Measurements from ENCODE around the gene XPC.
"Not testable (repeated sequence)": the region's sequence is repeated elsewhere in the genome, so short reads cannot be mapped to it uniquely, and the experiment has no call there.

The XPC gene

DNA sequence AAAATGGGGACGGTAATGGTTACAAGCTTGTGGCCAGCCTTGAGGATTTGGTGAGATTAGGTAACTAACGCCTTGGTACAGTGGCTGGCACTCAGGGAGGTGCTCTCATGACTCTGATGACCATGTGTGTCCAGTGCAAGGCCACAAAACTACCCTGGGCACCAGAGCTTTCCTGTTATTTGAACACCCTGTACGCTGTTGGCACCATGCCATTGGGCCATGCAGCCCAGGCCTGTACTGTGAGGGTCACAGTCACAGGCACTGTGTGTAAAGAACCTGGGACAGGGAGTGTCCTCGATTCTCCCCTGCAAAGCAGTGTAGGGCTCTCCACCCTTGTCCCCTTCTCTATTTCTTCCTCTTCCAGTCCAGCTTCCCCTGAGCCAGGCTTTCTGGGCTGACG is 47.3 kb downstream of the XPC start:
- no peak for DNase-seq

DNA sequence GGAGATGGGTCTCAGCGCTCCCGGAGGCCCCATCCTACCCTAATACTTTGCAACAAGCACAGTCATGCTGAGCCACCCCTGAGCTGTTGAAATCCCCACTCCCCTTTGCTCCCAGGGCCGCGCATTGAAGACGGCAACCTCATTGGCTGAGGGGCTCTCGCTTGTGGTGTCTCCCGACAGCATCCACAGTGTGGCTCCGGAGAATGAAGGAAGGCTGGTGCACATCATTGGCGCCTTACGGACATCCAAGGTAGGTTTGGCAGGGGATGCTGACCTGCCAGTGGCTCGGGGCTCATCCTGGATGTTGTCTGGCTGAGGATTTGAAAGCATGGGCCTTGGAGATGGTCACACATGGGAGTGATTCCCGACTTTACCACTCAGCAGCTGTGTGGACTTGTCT is 47.7 kb downstream of the XPC start:
- no peak for DNase-seq

DNA sequence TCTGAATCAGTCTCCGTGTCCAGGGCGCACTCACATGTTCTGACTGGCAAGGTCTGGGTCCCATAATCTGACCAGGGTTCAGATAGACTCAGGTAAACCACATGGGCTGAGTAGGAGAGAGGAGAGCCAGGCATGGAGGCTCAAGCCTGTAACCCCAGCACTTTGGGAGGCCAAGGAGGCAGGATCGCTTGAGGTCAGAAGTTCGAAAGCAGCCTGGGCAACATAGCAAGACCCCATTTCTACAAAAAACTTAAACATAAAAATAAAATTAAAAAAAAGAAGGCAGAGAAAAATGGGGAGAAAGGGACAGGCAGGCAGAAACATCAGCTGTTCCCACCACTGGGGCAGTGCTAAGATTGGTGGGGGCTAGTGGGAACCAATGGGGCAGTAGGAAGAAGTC is 48.2 kb downstream of the XPC start:
- no peak for DNase-seq

DNA sequence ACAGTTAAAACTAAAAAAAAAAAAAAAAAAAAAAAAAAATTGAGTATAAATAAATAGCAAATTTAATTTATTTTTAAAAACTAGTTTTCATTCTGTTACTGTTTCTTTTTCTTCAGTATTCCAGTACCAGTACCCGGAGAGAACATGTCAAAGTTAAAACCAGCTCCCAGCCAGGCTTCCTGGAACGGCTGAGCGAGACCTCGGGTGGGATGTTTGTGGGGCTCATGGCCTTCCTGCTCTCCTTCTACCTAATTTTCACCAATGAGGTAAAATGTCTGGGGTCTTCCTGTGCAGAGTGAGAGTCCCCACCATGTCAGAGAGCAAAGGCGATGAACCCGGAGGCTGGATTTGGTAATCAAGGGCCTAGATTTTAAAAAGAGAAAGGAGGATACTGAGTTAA is 49.1 kb downstream of the XPC start:
- no peak for DNase-seq

DNA sequence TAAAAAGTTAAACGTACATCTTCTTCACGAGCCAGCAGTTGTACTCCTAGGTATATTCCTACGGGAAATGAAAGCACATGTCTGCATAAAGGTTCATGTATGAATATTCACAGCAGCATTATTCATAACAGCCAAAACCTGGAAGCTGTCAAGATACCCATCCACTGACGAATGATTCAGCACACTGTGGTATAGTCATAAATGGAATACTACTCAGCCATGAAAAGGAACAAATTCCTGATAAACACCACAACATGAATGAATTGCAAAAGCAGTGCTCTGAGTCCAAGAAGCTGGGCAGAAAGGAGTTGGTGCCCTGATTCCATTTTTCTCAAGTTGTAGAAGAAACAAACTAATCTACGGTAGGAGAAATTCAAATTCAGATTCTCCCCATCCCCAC is 49.7 kb downstream of the XPC start:
- no peak for DNase-seq

DNA sequence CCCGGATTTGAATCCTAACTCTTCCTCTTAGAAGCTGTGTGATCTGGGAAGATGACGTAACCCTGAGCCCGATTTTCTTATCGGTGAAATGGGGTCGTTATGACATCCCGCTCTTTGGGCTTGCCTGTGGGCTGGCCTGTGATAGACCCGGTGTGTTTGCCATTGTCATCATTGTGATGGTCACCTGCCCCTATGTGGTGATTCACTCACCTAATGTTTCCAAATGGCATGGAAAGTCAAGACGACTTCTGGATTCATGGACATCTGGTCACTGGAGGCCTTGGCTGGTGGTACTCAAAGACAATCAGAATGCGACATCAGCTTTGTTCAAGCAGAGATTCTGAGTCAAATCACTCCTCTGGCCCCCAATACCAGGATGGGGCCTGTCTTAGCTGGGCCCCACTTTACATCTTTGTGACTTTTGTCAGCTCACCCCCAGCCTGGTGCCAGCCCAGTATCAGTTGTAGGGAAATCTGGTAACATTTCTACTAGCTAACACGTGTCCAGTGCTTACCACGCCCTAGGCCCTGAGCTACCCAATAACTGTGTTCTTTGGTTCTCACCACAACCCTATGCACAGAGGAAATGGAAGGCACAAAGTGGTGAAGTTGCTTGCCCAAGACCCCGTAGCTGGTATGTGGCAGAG is 50.8 kb downstream of the XPC start:
- DNase-seq = no peak

DNA sequence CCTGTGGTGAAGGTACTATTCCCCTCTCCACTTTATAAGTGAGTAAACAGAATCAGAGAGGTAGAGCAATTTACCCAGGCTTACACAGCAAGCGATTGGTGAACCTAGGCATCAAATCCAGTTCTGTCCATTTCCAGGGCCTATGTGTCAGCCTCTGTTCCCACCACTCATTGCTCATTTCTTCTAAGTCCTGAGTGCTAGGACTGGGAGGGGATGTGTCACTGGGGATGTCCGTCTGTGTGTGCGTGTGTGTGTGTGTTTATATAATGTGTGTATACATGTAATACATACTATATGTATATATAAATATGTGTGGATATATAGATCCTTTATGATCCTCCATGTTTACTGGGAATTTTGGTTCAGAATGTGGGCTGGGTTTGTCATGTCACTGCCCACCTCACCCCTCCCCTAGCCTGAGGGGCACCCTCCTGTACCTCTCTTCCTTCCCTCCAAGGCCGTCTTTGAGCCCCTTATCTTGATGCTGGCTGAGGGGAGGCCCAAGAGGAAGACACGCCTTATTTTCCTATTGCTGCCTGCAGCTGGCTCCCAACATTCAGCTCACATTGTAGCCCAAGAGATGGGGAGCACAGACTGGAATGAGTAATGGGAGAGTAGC is 51.4 kb downstream of the XPC start:
- DNase-seq = no peak

DNA sequence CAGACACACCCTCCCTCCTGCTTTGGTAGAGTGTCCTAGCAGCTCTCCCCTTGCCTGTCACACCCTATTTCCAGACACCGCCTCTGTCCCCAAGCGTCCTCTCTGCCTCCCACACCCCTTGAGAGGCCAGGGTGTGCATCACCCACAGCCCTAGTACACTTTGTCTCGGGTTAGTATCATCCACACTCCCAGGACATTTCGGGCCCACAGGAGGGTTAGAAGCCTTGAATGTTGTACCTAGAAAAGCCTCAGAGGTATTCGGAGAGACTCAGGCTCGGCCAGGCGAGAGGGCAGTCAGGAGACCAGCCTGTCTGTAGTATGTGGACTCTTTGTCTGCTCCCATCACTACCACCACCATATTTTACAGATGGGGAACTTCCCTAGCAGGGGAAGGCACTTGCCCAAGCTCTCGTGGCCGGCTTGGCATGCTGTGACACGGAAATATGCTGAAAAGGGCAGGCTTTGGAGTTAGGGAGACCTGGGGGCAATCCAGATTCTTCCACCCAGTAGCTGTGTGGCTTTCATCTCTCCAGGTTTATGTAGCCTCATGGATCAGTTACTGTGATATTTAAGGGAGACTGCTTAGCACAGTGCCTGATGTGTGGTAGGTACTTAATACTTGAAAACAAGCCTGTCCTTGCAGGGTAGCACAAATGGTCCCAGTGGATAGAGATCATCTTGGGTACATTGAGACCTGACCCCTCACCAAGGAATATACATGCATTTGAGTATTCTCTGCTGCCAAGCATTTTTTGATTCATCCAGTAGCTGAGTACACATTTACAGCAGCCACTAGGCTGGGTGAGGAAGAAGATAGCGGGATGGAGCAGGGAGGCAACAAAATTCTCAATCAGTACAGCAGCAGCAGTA is 52.1 kb downstream of the XPC start:
- DNase-seq = no peak

DNA sequence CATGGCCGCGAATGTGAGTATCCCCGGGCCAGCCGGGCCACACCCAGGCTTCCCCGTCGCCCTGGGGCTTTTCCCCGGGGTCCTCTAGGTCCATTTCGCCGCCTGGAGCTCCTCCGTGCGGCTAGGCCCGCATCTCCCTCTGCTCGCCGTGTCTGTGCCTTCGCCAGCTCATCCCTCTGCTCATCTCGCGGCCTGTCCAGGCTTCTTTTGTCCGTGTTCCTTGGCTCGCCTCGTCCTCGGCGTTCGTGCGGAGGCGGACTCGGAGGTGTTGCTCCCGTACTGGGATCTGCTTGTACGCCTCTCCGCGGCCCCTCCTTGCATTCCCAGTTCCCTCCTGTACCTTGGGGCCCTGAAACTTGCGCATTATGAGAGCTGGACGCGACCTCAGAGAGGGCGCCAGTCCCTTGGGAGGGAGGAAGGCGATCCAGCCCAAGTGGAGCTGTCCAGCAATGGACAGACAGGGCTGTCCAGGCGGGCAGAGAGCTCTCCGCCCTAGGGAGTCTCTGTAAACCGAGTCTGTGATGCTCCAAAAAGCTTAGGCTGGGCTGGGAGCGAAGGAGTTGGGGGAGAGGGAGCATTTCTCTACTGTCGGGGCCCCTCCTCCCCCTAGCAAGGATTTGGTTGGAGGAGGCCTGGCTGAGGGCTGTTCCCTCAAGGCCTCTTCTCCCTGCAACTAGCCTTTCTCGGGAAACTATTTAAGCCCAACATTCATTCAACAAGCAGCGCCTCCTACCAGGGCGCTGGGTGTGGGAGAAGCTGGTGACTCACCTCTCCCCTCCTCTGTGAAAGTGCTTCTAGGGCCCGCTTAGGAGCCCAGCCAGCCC is 53.0 kb downstream of the XPC start:
- DNase-seq = peak; percentile 30

DNA sequence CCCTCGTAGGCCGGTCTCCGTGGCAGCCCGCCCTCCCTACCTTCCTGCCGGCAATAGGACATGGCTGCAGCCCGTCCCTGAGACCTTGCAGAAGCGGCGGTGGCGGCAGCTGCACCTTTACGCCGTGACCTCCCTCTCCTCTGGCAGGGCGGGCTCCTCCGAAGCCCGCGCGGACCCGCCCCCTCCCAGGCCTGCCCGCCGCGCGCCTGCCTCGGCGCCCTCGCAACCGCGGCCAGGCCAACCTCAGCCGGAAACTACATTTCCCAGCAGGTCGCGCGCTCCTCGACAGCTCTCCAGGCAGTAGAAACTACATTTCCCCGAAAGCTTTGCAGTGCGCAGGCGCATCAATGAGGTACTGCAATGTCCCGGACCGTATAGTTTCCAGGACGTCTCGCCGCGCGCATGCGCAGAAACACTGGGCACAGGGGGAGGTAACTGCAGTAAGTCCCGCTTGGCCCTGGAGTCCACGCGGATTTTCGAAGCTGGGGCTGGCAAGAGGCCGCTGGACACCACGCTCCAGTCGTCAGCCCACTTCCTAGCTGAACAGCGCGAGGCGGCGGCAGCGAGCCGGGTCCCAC is 53.7 kb downstream of the XPC start, which contains the start of the genes CHCHD4 and TMEM43:
Gene CHCHD4, minus strand, starts transcription at position 256 of the 578 bp plus-strand sequence. Its CDS starts 194 bp downstream, at position 62.
Gene TMEM43, plus strand, starts transcription at position 438 of the 578 bp plus-strand sequence. CDS start 142 bp downstream, outside the sequence.
- DNase-seq = peak; percentile 99

DNA sequence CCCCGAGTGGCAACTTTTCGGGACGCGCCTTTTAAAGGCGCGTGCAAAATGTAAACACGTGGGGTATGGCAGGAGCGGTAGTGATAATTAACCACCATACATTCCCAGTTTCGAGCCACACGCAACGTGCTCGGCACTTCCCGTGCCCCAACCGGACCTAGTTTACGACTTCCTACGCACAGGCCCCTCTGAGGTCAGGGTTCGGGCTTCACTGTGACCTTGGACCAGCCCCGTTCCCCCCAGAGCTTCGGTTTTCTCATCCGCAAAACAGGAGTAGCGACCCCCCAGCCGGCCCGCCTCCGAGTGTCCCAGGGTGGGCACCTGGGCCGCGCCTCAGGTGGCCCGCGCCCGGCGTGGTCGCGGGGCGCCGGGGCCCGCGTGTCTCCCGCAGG is 54.2 kb downstream of the XPC start:
- DNase-seq = peak; percentile 57

DNA sequence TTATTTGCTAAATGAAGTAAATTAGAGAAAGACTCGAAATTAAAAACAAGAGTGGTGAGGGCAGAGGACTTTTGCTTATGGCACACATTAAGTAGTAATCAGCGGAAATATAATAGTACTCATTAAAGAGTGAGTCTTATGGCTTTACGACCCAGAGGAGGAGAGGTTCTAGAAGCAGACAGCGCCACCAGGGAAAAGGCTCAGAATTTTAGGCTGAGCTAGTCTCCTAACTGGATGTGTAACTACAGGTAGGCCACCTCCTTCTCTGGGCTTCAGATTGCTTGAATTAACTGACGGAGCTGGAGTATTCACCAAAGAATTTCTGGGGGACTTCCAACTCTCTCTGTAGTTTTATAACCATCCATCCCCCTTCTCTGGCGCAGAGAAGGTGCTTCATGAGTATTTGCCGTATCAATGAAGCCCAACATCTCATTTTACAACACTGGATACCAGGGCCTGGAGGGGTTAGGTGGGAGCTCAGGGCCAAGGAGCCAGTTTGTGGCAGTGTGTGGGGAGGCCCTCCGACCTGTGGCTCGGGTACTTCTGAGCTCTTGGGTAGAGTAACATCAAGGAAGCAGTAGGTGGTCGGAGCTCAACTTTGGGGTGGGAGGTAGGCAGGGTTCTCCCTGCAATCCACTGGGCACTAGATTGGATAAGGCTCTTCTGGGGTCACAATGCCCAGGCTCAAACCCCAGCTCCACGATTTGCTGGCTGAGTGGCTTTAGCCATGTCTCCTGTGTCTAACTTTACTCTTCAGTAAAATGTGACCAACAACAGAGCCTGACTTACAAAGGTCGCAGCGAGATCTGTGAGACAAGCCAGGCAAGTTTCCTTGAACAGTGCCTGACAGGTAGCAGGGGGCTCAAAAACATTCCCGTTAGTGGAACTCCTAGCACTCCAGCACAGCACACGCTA is 54.8 kb downstream of the XPC start:
- DNase-seq = no peak

DNA sequence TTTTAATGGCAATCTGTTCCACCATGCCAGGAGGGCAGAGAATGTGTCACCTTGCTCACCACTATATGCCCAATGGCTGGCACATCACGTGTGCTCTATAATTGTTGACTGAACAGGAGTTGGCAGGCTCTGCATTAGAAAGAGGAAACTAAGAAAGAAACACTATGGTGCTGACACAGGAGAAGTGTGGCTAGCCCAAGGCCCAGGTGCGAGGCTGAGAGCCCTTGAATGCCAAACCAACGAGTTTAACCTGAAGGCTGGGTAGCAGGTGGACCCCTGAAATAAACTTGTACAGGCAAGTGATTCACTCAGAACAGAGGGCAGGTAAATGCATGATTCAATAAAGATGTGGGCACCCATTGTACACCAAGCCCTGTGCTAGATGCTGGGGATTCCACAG is 56.1 kb downstream of the XPC start:
- no peak for DNase-seq

DNA sequence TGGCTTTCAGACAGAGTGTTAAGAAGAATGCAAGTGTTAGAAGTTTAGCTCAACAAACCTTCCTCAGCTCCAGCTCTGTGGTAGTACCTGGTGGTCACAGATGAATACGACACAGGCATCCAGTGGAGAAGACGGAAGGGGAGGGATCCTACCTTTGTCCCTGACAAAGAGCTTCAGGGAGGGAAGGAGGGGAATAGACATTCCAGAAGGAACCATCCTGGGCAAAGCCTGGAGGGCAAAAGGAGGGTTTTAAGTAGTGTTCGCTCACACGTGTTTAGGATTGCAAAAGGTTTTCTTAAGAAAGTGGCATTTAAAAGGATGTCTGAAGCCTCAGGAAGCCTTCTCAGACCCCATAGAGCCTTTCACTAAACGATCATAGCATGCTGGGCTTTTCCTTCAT is 56.5 kb downstream of the XPC start:
- DNase-seq = no peak

DNA sequence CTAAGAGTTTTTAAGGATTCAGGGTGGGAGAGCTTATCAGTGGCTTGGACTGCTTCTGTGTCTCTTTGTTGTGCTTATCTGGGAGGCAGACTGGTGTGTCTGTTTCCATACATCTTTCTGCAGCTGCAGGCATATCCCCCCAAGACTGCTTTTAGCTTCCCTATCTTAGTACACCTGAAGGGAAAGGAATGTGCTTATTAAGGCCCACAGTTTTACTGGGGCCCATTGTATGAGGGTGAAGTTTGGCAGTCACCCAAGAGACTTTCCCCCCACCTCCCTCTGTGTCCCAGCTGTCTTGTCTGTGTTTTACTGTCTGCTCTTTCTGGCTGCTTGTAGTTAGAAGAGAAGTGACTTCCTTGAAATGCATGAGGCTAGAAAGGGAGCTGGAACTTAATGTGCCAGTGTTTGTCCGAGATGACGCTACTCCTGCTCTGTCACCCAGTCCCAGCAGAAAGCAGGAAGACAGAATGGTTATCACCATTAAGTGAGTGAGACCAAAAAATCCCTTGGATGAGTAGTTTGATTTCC is 57.4 kb downstream of the XPC start:
- DNase-seq = not testable (repeated sequence)

DNA sequence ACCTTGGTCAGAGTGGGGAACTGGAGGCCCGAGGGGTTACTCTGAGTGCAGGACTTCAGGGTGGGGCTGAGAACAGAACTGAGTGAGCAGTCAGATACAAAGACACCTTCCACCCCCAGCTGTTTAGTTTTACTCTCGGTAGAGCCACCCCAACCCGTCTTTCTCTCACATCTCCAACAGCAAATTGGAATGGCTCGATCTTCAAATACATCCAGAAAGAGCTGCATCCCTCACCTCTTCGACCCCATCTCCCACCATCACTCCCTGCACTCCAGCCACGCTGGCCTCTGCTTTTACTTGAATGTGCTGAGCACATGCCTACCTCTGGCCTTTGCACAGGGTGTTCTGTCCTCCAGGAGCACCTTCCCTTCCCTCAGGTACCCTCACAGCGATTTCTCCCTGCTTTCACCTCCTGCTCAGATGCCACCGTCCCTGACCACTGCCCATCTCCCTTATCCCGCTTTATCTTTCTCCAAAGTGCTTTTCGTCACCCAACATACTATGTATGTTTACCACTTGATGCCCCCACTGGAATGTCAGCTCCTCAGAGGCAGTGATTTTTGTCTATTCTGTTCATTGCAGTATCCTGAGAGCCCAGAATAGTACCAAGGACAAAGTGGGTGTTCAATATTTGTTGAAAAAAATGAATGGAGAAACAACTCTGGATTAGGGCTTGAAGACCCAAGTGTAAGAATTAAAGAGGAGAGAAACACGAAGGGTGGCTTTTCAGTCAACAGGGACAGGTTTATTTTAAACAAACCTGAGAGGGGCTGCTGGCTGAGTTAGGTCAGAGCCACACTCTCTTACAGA is 58.1 kb downstream of the XPC start:
- no peak for DNase-seq

DNA sequence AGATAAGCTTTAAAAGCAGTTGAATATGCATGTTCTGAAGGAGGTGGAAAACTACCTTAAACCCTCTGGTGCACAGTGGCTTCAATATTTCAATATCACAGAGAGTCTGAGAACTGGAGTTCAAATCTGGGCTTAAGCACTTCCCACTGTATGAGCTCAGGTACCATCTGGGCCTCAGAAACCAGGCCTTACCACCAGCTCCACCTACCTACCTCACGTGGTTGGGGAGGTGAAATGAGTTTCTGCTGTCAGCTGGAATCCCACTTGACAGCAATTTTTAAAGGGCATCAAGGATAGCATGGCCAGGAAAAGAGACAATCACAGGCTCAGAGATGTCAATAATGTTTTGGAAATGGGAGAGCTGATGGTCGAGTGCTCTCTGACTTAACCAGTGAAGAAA is 58.8 kb downstream of the XPC start:
- no peak for DNase-seq

DNA sequence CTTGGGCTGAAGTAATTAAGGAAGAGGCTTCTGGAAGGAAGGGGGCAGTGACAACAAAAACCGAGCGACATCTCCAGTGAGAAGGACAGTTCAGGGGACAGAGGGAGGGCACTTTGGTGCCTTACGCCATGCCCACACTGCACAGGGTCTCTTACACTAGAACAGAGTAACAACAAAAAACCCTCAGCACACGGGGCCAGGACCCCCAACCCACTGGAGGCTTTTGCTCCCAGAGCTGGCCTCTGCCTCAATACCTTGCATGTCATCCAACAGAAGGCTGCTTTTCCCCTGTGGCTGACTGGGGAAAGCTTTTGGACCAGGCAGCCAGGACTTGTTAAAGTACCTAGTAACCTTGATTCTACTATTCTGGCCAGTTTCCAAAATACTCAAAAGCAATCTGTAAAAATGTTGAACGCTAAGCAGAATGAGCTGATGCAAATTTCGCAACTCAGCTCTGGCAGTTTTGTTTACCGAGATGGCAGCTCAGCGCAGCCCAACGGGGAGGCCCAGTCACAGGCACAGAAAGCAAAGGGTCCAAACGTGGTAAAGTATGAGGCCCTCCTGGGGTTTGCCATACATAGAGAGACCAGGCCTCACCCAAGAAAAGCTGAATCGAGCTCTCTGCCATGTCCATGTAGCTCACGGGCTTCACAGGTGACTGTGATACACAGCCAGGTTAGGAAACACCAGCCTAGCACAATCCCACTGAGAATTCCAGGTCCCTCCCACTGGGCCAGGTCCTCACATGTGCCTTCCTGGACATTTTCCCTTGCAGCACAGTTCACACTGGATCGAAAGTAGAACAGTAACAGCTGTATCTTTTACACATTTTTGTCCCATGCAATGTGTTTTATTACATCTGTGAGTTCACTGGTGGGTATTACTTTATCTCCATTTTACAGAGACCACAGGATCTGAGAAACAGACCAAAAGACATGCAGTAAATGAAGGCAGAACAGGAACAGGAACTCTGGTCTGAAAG is 59.7 kb downstream of the XPC start:
- DNase-seq = no peak
